Colonic mucosa (tissue), 4 donors: ENCODE data around the gene HELQ. TPM values are rescaled to one million over a fixed set of nuclear protein-coding genes. Genes with fewer than 3 reads are reported as not detected.

Experiments used
- DNase-seq: peaks from one replicate; pipeline ENCODE4 v3.0.0-alpha.2; 2020
- H3K27ac ChIP-seq: fragments of 200-600 bp; one replicate; pipeline ENCODE4 v1.8.0; 2021
- H3K27me3 ChIP-seq: fragments of 200-600 bp; one replicate; pipeline ENCODE4 v1.8.0; 2021
- H3K36me3 ChIP-seq: fragments of 200-600 bp; one replicate; pipeline ENCODE4 v1.8.0; 2021
- H3K4me1 ChIP-seq: fragments of 200-600 bp; one replicate; pipeline ENCODE4 v1.8.0; 2021; ENCODE audit warnings: mild to moderate bottlenecking
- H3K4me3 ChIP-seq: fragments of 200-600 bp; one replicate; pipeline ENCODE4 v1.8.0; 2021
- H3K9ac ChIP-seq, 2 donors: one replicate each; pipeline ENCODE4 v1.7.0; 2013; ENCODE audit warnings: control low read depth in 2 of 2, low read depth in 2 of 2, low read length in 2 of 2
- H3K9me3 ChIP-seq: fragments of 200-600 bp; one replicate; pipeline ENCODE4 v1.8.0; 2021
- intact Hi-C: fragments of 100-400 bp; cut with DNase I; formaldehyde crosslinking; loops from one replicate; pipeline ENCODE4 v1.14.1; 2022
- total RNA-seq, 2 donors: library from RNA; stranded (reverse); fragmentation: NEBNext Ultra II Directional in 1 of 2; extraction: Animal tissue kit (Norgen Biotek cat#: 25700) in 1 of 2; gene quantifications; one replicate each; pipeline ENCODE4 v1.2.1, GENCODE V29; 2021
- TF ChIP-seq, protein P1 (sequence below): fragments of 200-600 bp; IDR thresholded peaks from one replicate; pipeline ENCODE4 v1.8.0; 2022; ENCODE audit warnings: antibody characterized with exemption, mild to moderate bottlenecking
- donor health status: healthy.
- donor health status: DM: no; HTN: no; CAD: no.
- donor health status: DM: no; HTN: no; CAD: no.

Gene HELQ
- total RNA-seq, 2 donors from 2014 or later, result 11.0 to 11.7 TPM

DNA sequence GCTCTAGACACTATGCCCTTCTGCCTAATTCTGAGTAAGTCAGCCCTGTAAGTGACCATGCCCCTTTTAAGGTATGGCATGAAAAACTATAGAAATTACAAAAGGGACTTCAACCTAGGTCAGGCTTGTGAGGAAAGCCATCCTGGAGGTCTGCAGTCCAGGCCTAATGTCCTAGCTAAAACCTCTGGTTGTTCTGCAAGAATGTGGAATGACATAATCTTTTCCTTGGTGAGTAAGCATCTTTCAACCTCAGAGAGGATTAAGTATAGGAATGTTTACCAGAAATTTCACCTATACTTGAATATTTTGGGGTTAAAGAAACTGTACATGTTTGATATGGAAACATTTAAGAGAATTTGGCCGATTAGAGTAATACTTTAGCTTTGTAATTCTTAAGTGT lies 97.2 kb downstream of the HELQ start:
- intact Hi-C loops, result no loop called here
- Histone ChIP-seq H3K4me3 (no peak overlapping the region), H3K27me3 (no peaks in the 10 kb centered on the region), H3K36me3 (no peaks in the 10 kb centered on the region), H3K4me1 (no peaks in the 10 kb centered on the region), H3K27ac (no peak overlapping the region), H3K9me3 (no peaks in the 10 kb centered on the region), H3K9ac (no peak overlapping the region)
- TF ChIP-seq, protein P1, sequence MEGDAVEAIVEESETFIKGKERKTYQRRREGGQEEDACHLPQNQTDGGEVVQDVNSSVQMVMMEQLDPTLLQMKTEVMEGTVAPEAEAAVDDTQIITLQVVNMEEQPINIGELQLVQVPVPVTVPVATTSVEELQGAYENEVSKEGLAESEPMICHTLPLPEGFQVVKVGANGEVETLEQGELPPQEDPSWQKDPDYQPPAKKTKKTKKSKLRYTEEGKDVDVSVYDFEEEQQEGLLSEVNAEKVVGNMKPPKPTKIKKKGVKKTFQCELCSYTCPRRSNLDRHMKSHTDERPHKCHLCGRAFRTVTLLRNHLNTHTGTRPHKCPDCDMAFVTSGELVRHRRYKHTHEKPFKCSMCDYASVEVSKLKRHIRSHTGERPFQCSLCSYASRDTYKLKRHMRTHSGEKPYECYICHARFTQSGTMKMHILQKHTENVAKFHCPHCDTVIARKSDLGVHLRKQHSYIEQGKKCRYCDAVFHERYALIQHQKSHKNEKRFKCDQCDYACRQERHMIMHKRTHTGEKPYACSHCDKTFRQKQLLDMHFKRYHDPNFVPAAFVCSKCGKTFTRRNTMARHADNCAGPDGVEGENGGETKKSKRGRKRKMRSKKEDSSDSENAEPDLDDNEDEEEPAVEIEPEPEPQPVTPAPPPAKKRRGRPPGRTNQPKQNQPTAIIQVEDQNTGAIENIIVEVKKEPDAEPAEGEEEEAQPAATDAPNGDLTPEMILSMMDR, result no peak
- no peak for DNase-seq

Other genes with a start within 250 kb of the HELQ start
- 10 to 100 TPM; 23.4 to 28.3 TPM for gene COQ2, start 171.0 kb downstream of the HELQ start, total RNA-seq
- 10 to 100 TPM; 11.7 to 16.7 TPM for gene HPSE, start 121.0 kb downstream of the HELQ start, total RNA-seq
- 10 to 100 TPM; 38.2 to 57.6 TPM for gene MRPS18C, start 235 bp upstream of the HELQ start, total RNA-seq
- gene ABRAXAS1, start 29.3 kb upstream of the HELQ start, total RNA-seq, result 1 to 10 TPM; 7.0 to 8.3 TPM
- gene GPAT3, start 80.3 kb upstream of the HELQ start, total RNA-seq, result 10 to 100 TPM; 23.5 to 24.3 TPM